SU-DHL-6 (cell line): ENCODE data around the gene AZGP1.

Experiments
- H2AFZ ChIP-seq: fragments of 200-600 bp; sonication (generic); 2 replicates; pipeline ENCODE4 v1.6.1; 2014; ENCODE audit warnings: low read depth, mild to moderate bottlenecking, moderate library complexity, mixed read lengths, antibody characterized with exemption, low read length; ENCODE audit not compliant: severe bottlenecking
- H3F3A ChIP-seq: fragments of 200-600 bp; shearing (Covaris generic); 2 replicates; pipeline ENCODE4 v1.6.0; 2016; ENCODE audit warnings: antibody characterized with exemption, mild to moderate bottlenecking; ENCODE audit not compliant: insufficient read depth
- H3K27ac ChIP-seq: fragments of 200-600 bp; sonication (generic); 2 replicates; pipeline ENCODE4 v1.5.1; 2016; ENCODE audit warnings: low read depth, mild to moderate bottlenecking, low read length, moderate library complexity, mixed read lengths
- H3K27me3 ChIP-seq: fragments of 200-600 bp; sonication (generic), shearing (Covaris generic); 2 replicates; pipeline ENCODE4 v1.6.0; 2014; ENCODE audit warnings: mild to moderate bottlenecking, low read length
- H3K36me3 ChIP-seq: fragments of 200-600 bp; sonication (generic); 2 replicates; pipeline ENCODE4 v1.6.1; 2014; ENCODE audit warnings: mild to moderate bottlenecking, low read length, mixed read lengths
- H3K4me2 ChIP-seq: fragments of 300-600, 200-600 bp; shearing (Covaris generic), sonication (generic); 2 replicates; pipeline ENCODE4 v1.6.0; 2014; ENCODE audit warnings: low read length, low read depth, mild to moderate bottlenecking; ENCODE audit not compliant: poor library complexity, severe bottlenecking
- H3K4me3 ChIP-seq: fragments of 200-600 bp; sonication (generic); 2 replicates; pipeline ENCODE4 v1.5.1; 2014; ENCODE audit warnings: antibody characterized with exemption, low read length, mild to moderate bottlenecking, mixed read lengths; ENCODE audit not compliant: insufficient read depth, poor library complexity, severe bottlenecking
- H3K79me2 ChIP-seq: fragments of 200-600 bp; sonication (generic); 2 replicates; pipeline ENCODE4 v1.6.1; 2014; ENCODE audit warnings: mild to moderate bottlenecking, low read length, moderate library complexity; ENCODE audit not compliant: insufficient read depth
- H3K9ac ChIP-seq: fragments of 200-600 bp; sonication (generic); 2 replicates; pipeline ENCODE4 v1.7.0; 2014; ENCODE audit warnings: mild to moderate bottlenecking, low read length
- H3K9me2 ChIP-seq: fragments of 200-600 bp; sonication (generic); replicated peaks from 2 replicates; pipeline ENCODE4 v1.6.1; 2014; ENCODE audit warnings: low read length; ENCODE audit not compliant: insufficient read depth
- H3K9me3 ChIP-seq: fragments of 200-600 bp; sonication (generic); 2 replicates; pipeline ENCODE4 v1.6.1; 2014; ENCODE audit warnings: low read length, mixed read lengths; ENCODE audit not compliant: insufficient read depth
- H4K20me1 ChIP-seq: fragments of 200-600 bp; sonication (generic); 2 replicates; pipeline ENCODE4 v1.6.1; 2014; ENCODE audit warnings: low read depth, mild to moderate bottlenecking, antibody characterized with exemption, low read length, moderate library complexity, mixed read lengths
- EZH2phosphoT487 ChIP-seq: fragments of 200-600 bp; sonication (generic), shearing (Covaris generic); conservative IDR thresholded peaks from 2 replicates; pipeline ENCODE4 v1.6.1; 2018; ENCODE audit warnings: mild to moderate bottlenecking, antibody characterized with exemption, low read length, moderate library complexity, mixed read lengths
- TF ChIP-seq, protein P1 (sequence below): fragments of 200-600 bp; sonication (generic); IDR thresholded peaks from one replicate; pipeline ENCODE4 v1.5.1; 2017; ENCODE audit warnings: antibody characterized with exemption, mild to moderate bottlenecking, low read length, moderate library complexity; ENCODE audit not compliant: insufficient read depth, poor library complexity, severe bottlenecking

AZGP1 gene

DNA sequence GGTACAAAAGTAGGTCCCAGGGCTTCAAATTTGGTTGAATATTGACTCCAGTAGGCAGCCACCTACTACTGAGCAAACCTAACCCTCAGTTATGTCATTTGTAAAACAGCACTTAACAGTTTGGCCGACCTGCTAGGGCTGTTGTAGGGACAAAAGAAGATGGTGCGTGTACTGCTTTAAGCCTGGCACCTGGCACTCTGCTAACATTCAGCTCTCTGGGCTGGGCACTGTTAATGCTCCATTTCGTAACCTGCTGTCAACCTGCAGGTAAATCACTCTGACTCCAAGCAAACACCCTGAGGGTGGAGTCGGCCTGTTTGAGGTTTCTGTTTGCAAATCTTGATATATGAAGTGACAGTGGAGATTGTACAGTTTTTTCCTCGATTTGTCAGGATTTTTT, 46.8 kb upstream of the AZGP1 start:
- Histone ChIP-seq H3K9ac (no peak overlapping the region), H4K20me1 (no peaks in the 10 kb centered on the region)

GRCh38 chr7:100021297-100021696, 45.5 kb upstream of the AZGP1 start:
- no peaks in the 10 kb centered on the region for H4K20me1 ChIP-seq
- peaks cover 62% of the 10 kb centered on the region for H3K79me2 ChIP-seq
- H3K9me3 ChIP-seq, result no peaks in the 10 kb centered on the region
- peaks cover 12% of the 10 kb centered on the region for H3K36me3 ChIP-seq
- H3F3A ChIP-seq, result peaks cover 8% of the 10 kb centered on the region
- no peak overlapping the region for H3K9ac ChIP-seq
- no peaks in the 10 kb centered on the region for H3K9me2 ChIP-seq
- TF ChIP-seq, protein P1, sequence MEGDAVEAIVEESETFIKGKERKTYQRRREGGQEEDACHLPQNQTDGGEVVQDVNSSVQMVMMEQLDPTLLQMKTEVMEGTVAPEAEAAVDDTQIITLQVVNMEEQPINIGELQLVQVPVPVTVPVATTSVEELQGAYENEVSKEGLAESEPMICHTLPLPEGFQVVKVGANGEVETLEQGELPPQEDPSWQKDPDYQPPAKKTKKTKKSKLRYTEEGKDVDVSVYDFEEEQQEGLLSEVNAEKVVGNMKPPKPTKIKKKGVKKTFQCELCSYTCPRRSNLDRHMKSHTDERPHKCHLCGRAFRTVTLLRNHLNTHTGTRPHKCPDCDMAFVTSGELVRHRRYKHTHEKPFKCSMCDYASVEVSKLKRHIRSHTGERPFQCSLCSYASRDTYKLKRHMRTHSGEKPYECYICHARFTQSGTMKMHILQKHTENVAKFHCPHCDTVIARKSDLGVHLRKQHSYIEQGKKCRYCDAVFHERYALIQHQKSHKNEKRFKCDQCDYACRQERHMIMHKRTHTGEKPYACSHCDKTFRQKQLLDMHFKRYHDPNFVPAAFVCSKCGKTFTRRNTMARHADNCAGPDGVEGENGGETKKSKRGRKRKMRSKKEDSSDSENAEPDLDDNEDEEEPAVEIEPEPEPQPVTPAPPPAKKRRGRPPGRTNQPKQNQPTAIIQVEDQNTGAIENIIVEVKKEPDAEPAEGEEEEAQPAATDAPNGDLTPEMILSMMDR, result no peak
- no peak for TF ChIP-seq EZH2phosphoT487
- H3K27me3 ChIP-seq, result no peaks in the 10 kb centered on the region
- H3K4me2 ChIP-seq, result no peak overlapping the region
- no peak overlapping the region for H2AFZ ChIP-seq
- H3K27ac ChIP-seq, result no peak overlapping the region
- H3K4me3 ChIP-seq, result no peak overlapping the region

More for the DNA sequence above, 46.8 kb upstream of the AZGP1 start:
- Histone ChIP-seq H3K9me2 (no peaks in the 10 kb centered on the region), H3F3A (peaks cover 8% of the 10 kb centered on the region), H3K79me2 (peaks cover 49% of the 10 kb centered on the region), H3K9me3 (no peaks in the 10 kb centered on the region), H3K4me3 (no peak overlapping the region), H3K36me3 (peaks cover 12% of the 10 kb centered on the region), H3K4me2 (no peak overlapping the region), H2AFZ (no peak overlapping the region), H3K27ac (no peak overlapping the region), H3K27me3 (no peaks in the 10 kb centered on the region)
- TF ChIP-seq, protein P1, result no peak
- no peak for TF ChIP-seq EZH2phosphoT487

- Histone ChIP-seq H3K4me2 (no peak overlapping the region), H3K27me3 (no peaks in the 10 kb centered on the region), H2AFZ (no peak overlapping the region), H3K79me2 (peaks cover 70% of the 10 kb centered on the region), H3K36me3 (peaks cover 5% of the 10 kb centered on the region), H3K4me3 (no peak overlapping the region), H3K9ac (no peak overlapping the region), H3K9me2 (no peaks in the 10 kb centered on the region), H3F3A (peaks cover under 1% of the 10 kb centered on the region; the same call in 1 of the 2 replicates), H3K27ac (no peak overlapping the region), H4K20me1 (no peaks in the 10 kb centered on the region), H3K9me3 (no peaks in the 10 kb centered on the region)
- TF ChIP-seq, protein P1, result no peak
- no peak for TF ChIP-seq EZH2phosphoT487
These were observed 44.1 kb upstream of the AZGP1 start for GRCh38 chr7:100019908-100020307.

GRCh38 chr7:100017875-100018274, 42.0 kb upstream of the AZGP1 start:
- no peaks in the 10 kb centered on the region for H3K27me3 ChIP-seq
- no peak overlapping the region for H3K4me3 ChIP-seq
- no peak overlapping the region for H2AFZ ChIP-seq
- H3K4me2 ChIP-seq, result peak overlapping the region; percentile 6
- no peaks in the 10 kb centered on the region for H3F3A ChIP-seq
- no peaks in the 10 kb centered on the region for H3K9me2 ChIP-seq
- H3K79me2 ChIP-seq, result peaks cover 70% of the 10 kb centered on the region
- no peak overlapping the region for H3K27ac ChIP-seq
- H3K36me3 ChIP-seq, result no peaks in the 10 kb centered on the region
- TF ChIP-seq, protein P1, result no peak
- no peaks in the 10 kb centered on the region for H3K9me3 ChIP-seq
- H4K20me1 ChIP-seq, result no peaks in the 10 kb centered on the region
- H3K9ac ChIP-seq, result no peak overlapping the region
